T-helper 1 cell (primary cell): ENCODE data around the gene MCF2L2.
"Not testable (repeated sequence)": the region's sequence is repeated elsewhere in the genome, so short reads cannot be mapped to it uniquely, and the experiment has no call there.

Source experiments
- DNase-seq, 5 donors: peaks; one replicate each; pipeline ENCODE4 v3.0.0-alpha.2; 2012 to 2020

Gene MCF2L2

GRCh38 chr3:183195266-183195665, 233.2 kb downstream of the MCF2L2 start:
- no peak for DNase-seq

GRCh38 chr3:183193762-183194689, 234.4 kb downstream of the MCF2L2 start:
- DNase-seq = no peak

- DNase-seq = no peak
Measured at GRCh38 chr3:183192650-183193300, 235.6 kb downstream of the MCF2L2 start.

- no peak for DNase-seq
Measured at GRCh38 chr3:183189641-183190040, 238.8 kb downstream of the MCF2L2 start.

- peak in 1 of 5 donors; percentile 19 for DNase-seq
Measured at GRCh38 chr3:183188895-183189462, 239.4 kb downstream of the MCF2L2 start.

- DNase-seq = no peak
Measured at GRCh38 chr3:183185696-183186095, 242.7 kb downstream of the MCF2L2 start.

GRCh38 chr3:183182732-183183610, 245.4 kb downstream of the MCF2L2 start:
- DNase-seq = no peak

GRCh38 chr3:183182073-183182472, 246.3 kb downstream of the MCF2L2 start:
- DNase-seq = no peak

GRCh38 chr3:183181606-183182005, 246.8 kb downstream of the MCF2L2 start:
- DNase-seq = no peak

- DNase-seq = no peak
Measured at GRCh38 chr3:183180784-183181295, 247.6 kb downstream of the MCF2L2 start.

- DNase-seq = no peak
Measured at GRCh38 chr3:183180110-183180783, 248.2 kb downstream of the MCF2L2 start.

- DNase-seq = not testable (repeated sequence)
Measured at GRCh38 chr3:183179550-183179908, 248.9 kb downstream of the MCF2L2 start.

GRCh38 chr3:183178833-183179549, 249.4 kb downstream of the MCF2L2 start:
- DNase-seq = peak in 1 of 5 donors; percentile 26

GRCh38 chr3:183178512-183178832, 249.9 kb downstream of the MCF2L2 start:
- no peak for DNase-seq

GRCh38 chr3:183172051-183172639, 256.3 kb downstream of the MCF2L2 start:
- DNase-seq = no peak

- not testable (repeated sequence) for DNase-seq
Measured at GRCh38 chr3:183167975-183168374, 260.4 kb downstream of the MCF2L2 start.

GRCh38 chr3:183163563-183163962, 264.9 kb downstream of the MCF2L2 start:
- DNase-seq = no peak

GRCh38 chr3:183161552-183162336, 266.7 kb downstream of the MCF2L2 start:
- DNase-seq = peak in 1 of 5 donors; percentile 5

- no peak for DNase-seq
Measured at GRCh38 chr3:183160616-183161015, 267.8 kb downstream of the MCF2L2 start.

GRCh38 chr3:183159333-183159732, 269.1 kb downstream of the MCF2L2 start:
- no peak for DNase-seq
